HCT116 (cell line): ENCODE data around the gene ZNF423.

ENCODE experiments used
- MAX ChIP-seq: IDR thresholded peaks from 2 replicates; pipeline ENCODE4 v1.6.1; 2012
- POLR2A ChIP-seq: IDR thresholded peaks from 2 replicates; pipeline ENCODE4 v1.7.0; 2011; ENCODE audit warnings: borderline replicate concordance; ENCODE audit not compliant: insufficient read depth, insufficient read length; ENCODE audit errors: extremely low read depth

- TF ChIP-seq POLR2A (no peak), MAX (no peak)
Measured at GRCh38 chr16:49620869-49621240, 235.1 kb downstream of the ZNF423 start.
